Fibroblast of lung (primary cell): ENCODE measurements around the gene TTLL9.

Experiments
- EZH2 ChIP-seq: IDR thresholded peaks from 2 replicates; pipeline ENCODE4 v1.5.1; 2012; ENCODE audit warnings: low read length, control low read depth, mild to moderate bottlenecking; ENCODE audit errors: missing control alignments
- TF ChIP-seq, protein P1 (sequence below), 2 donors: IDR thresholded peaks in 1 of 2; conservative IDR thresholded peaks in 1 of 2; 1 replicate in 1 of 2; 2 replicates in 1 of 2; pipeline ENCODE4 v1.5.1; 2011 to 2012; ENCODE audit warnings: low read length in 2 of 2, control low read depth in 1 of 2, inconsistent platforms in 1 of 2, low read depth in 1 of 2, mild to moderate bottlenecking in 1 of 2

DNA sequence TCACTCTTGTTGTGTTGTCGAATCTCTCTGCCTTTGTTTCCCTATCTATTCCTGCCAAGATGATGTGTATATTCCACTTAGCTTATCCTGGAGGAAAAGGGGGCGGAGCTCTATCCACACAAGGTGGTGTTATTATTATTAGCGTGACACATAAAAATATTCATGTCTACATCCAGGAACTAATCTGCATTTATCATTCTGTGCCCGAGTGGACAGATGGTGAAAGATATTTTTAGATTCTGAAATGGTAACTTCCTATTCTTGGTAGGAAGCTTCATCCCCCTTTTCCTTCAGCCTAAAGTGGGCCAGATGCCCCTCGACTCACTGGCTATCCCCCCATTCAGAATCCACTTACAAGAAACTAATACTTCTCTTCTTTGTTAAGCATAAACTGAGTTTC, 99.6 kb downstream of the TTLL9 start:
- TF ChIP-seq, protein P1, sequence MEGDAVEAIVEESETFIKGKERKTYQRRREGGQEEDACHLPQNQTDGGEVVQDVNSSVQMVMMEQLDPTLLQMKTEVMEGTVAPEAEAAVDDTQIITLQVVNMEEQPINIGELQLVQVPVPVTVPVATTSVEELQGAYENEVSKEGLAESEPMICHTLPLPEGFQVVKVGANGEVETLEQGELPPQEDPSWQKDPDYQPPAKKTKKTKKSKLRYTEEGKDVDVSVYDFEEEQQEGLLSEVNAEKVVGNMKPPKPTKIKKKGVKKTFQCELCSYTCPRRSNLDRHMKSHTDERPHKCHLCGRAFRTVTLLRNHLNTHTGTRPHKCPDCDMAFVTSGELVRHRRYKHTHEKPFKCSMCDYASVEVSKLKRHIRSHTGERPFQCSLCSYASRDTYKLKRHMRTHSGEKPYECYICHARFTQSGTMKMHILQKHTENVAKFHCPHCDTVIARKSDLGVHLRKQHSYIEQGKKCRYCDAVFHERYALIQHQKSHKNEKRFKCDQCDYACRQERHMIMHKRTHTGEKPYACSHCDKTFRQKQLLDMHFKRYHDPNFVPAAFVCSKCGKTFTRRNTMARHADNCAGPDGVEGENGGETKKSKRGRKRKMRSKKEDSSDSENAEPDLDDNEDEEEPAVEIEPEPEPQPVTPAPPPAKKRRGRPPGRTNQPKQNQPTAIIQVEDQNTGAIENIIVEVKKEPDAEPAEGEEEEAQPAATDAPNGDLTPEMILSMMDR (conservative IDR thresholded peaks at IDR 0.05 in 1 of 2, IDR thresholded peaks at IDR 0.05 in 1 of 2; ENCODE audit: low read depth in 1 of 2, low read length in 2 of 2) = no peak
- TF ChIP-seq EZH2 = no peak
